Stimulated activated memory B cell treated with anti-CD40 and anti-IgM and Interleukin-4, amounts not matched to agents 10 μg/mL and 1 μg/mL and 100 μg/mL, for 72 hours (primary cell): ENCODE results near the gene CHI3L2.

ENCODE experiments used
- ATAC-seq: fragments of 150-1000 bp; cut with Tn5 transposase; 2 replicates; pipeline ENCODE4 v1.10.0; 2021
- H3K27ac Mint-ChIP-seq: one replicate; pipeline ENCODE4 v1.8.0; 2022; ENCODE audit warnings: mild to moderate bottlenecking, mixed read lengths
- H3K27me3 Mint-ChIP-seq: one replicate; pipeline ENCODE4 v1.8.0; 2022; ENCODE audit warnings: mixed read lengths
- H3K36me3 Mint-ChIP-seq: one replicate; pipeline ENCODE4 v1.8.0; 2022; ENCODE audit warnings: mixed read lengths
- H3K4me1 Mint-ChIP-seq: one replicate; pipeline ENCODE4 v1.8.0; 2022; ENCODE audit warnings: mixed read lengths
- H3K4me3 Mint-ChIP-seq: one replicate; pipeline ENCODE4 v1.8.0; 2022; ENCODE audit warnings: mild to moderate bottlenecking, moderate library complexity, mixed read lengths
- H3K9me3 Mint-ChIP-seq: one replicate; pipeline ENCODE4 v1.8.0; 2022; ENCODE audit warnings: mixed read lengths

Gene CHI3L2, protein sequence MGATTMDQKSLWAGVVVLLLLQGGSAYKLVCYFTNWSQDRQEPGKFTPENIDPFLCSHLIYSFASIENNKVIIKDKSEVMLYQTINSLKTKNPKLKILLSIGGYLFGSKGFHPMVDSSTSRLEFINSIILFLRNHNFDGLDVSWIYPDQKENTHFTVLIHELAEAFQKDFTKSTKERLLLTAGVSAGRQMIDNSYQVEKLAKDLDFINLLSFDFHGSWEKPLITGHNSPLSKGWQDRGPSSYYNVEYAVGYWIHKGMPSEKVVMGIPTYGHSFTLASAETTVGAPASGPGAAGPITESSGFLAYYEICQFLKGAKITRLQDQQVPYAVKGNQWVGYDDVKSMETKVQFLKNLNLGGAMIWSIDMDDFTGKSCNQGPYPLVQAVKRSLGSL

DNA sequence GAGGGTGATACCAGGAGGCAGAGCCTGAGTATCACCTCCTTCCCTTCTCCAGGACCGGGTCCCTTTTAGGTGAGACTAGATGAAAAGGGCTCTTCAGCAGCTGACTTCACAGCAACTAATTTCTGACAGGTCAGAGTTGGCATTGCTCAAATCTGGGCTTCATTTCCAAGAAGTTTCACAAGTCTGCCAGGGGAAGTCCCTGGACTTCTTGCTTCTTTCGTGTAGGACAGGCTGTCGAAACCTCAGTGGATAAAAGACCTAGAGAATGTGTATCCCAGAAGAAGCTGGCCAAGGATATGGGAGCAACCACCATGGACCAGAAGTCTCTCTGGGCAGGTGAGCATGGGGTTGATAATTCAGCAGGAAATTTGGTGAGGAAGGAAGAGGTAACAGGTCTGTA lies at the start of gene CHI3L2:
CHI3L2 (plus strand) TSS at position 280 of the 400 bp plus-strand sequence; CDS start at position 297, 17 bp downstream.
- Mint-ChIP-seq H3K4me1 (peaks cover 70% of the 10 kb centered on the region), H3K9me3 (no peaks in the 10 kb centered on the region), H3K36me3 (no peaks in the 10 kb centered on the region), H3K27me3 (no peaks in the 10 kb centered on the region), H3K27ac (peak within 1 kb of the TSS; percentile 70), H3K4me3 (no peak within 1 kb of the TSS)
- no peak for ATAC-seq

DNA sequence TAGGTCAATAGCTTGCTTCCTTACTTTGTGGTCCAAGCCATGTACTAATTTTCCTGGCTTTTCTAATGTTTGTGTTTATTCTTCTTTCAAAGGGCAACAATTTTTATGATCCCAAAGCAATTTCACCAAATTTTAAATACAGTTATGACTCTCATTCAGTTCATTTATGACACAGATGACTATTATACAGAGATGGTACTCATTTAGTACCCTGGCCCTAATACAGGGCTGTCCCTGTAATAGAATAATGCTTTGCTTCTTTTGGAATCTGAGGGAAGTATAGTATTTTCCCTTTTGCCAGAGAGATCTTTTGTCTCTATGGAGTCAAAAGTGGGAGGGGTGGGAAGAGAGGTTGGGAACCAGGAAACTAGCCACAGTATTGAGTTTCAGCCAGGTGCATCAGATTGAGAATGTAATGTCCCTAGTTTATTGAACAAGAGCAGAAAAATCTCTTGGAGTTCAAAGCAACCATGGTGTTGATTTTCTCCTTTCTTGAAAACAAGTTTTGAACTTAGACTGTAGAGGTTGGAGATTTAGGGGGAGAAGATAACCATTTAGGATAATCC lies 47.5 kb upstream of the CHI3L2 start:
- H3K27me3 Mint-ChIP-seq: no peaks in the 10 kb centered on the region
- ATAC-seq: no peak
- no peaks in the 10 kb centered on the region for H3K9me3 Mint-ChIP-seq
- peaks cover 36% of the 10 kb centered on the region for H3K4me1 Mint-ChIP-seq
- peaks cover 62% of the 10 kb centered on the region for H3K36me3 Mint-ChIP-seq
- no peak overlapping the region for H3K4me3 Mint-ChIP-seq
- H3K27ac Mint-ChIP-seq: peak overlapping the region; percentile 69

DNA sequence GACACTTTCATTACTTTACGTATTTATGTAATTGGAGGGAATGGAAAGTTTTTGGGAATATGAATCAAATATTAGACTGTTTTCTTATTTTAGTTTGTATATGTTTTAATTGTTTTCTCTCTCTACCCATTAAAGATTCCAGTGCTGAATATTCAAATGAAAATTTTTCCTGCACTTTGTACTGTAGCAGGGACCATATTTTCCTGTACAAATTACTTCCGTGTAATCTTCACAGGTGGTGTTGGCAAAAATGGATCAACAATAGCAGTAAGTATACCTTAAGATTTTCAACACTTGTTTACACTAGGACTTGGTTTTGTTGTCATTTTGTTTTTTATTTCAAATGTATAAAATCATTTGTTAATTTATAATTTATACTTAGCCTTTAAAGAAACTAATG lies 45.5 kb upstream of the CHI3L2 start:
- Mint-ChIP-seq H3K27ac (peak overlapping the region; percentile 40), H3K36me3 (peaks cover 72% of the 10 kb centered on the region), H3K27me3 (no peaks in the 10 kb centered on the region), H3K9me3 (no peaks in the 10 kb centered on the region), H3K4me3 (no peak overlapping the region), H3K4me1 (peaks cover 28% of the 10 kb centered on the region)
- ATAC-seq: no peak

DNA sequence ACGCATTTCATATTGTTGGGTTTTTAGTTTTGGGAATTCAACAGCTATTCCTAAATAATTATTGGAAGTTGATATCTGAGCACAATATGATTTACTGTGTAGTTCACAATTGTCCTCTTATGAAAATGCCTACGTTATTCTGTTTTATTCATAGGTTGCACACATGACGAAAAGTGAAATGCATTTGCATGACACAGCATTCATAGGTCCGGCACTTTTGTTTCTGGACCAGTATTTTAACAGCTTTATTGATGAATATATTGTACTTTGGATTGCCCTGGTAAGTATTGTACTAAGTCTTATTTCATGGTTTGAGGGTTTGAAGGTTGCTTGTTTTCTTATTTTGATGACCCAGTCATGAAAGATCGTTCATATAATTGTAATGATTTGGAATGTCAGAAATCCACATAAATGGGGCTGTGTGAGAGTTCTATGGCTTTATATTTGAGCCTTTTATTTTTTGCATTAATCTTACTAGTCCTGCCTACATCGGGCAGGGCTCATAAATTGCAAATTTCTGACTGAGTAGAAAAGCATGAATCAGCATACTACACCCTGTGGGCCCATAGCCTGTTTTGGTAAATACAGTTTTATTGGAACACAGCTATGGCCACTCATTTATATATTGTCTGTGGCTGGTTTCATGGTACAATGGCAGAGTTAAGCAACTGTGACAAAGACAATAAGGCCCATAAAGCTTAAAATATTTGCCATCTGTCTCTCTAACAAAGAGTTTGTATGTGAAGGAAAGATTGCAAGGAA lies 44.0 kb upstream of the CHI3L2 start:
- peak overlapping the region; percentile 53 for H3K27ac Mint-ChIP-seq
- H3K36me3 Mint-ChIP-seq: peaks cover 76% of the 10 kb centered on the region
- H3K9me3 Mint-ChIP-seq: no peaks in the 10 kb centered on the region
- H3K27me3 Mint-ChIP-seq: no peaks in the 10 kb centered on the region
- H3K4me1 Mint-ChIP-seq: peaks cover 30% of the 10 kb centered on the region
- H3K4me3 Mint-ChIP-seq: no peak overlapping the region
- ATAC-seq: no peak

DNA sequence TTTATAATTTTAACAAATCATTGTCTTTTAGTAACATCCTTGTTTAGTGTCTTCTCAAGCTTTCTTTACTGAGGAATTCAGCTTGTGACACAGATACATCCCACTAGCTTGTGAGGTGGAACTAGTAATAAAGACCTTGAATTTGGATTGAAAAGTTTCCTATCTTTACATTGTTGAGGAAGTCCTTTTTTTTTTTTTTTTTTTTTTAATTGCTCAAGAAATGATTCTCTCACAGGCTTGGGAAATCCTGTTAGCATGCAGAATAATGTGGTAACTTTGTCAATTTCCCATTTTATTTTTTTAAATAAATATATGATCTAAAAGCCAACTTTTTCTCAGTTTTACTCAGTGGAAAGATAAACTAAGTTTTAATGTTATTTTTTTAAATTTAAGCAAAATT lies 42.9 kb upstream of the CHI3L2 start:
- H3K27me3 Mint-ChIP-seq: no peaks in the 10 kb centered on the region
- H3K9me3 Mint-ChIP-seq: no peaks in the 10 kb centered on the region
- H3K4me3 Mint-ChIP-seq: no peak overlapping the region
- ATAC-seq: no peak
- peak overlapping the region; percentile 60 for H3K27ac Mint-ChIP-seq
- peaks cover 32% of the 10 kb centered on the region for H3K4me1 Mint-ChIP-seq
- H3K36me3 Mint-ChIP-seq: peaks cover 81% of the 10 kb centered on the region

DNA sequence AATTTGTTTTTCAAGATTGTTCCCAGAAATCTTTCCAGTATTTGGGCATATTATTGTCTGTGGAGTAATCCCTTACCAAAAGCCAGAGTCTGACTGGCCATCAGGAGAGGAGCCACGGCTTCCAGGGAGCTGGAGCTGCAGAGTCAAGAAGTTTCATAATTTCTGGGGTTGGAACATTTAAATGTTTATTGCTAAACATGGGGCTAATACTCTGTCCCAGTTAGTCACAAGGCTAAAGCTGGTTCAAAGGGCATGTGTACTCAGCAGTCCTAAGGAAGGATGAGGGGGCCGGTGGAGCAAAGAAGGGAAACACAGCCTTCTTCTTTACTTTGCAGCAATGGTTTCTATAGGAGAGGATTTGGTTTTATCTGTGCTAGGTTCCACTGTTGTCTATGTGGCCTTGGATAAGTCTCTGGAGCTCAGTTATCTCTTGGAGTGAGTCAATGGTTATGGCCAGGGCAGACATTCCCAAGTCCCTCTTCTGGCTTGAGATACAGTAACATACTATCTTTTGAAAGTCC lies 36.5 kb upstream of the CHI3L2 start:
- Mint-ChIP-seq H3K27me3 (no peaks in the 10 kb centered on the region), H3K4me3 (no peak overlapping the region), H3K36me3 (peaks cover 62% of the 10 kb centered on the region), H3K9me3 (no peaks in the 10 kb centered on the region), H3K4me1 (peaks cover 41% of the 10 kb centered on the region), H3K27ac (peak overlapping the region; percentile 72)
- ATAC-seq: no peak

DNA sequence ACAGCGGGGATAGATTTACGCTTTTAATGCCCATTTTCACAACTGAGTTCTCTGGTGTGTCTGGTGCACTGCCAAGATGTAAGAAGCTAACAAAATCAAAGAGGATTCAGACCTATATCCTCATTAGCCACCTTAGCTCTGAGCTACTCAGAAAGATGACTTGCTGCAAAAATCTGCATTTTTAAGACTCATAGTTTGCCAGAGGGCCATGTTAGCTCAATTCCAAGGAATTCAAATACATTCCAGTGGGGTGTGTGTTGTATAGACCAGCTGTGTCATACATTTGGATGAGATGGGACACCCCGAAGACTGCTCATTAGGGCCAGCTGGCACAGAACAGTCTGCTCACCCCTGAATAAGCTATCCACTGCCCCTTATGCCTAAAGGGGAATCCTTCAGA lies 36.0 kb upstream of the CHI3L2 start:
- peaks cover 67% of the 10 kb centered on the region for H3K36me3 Mint-ChIP-seq
- no peaks in the 10 kb centered on the region for H3K9me3 Mint-ChIP-seq
- no peak for ATAC-seq
- H3K27ac Mint-ChIP-seq: peak overlapping the region; percentile 72
- no peaks in the 10 kb centered on the region for H3K27me3 Mint-ChIP-seq
- no peak overlapping the region for H3K4me3 Mint-ChIP-seq
- peaks cover 46% of the 10 kb centered on the region for H3K4me1 Mint-ChIP-seq

DNA sequence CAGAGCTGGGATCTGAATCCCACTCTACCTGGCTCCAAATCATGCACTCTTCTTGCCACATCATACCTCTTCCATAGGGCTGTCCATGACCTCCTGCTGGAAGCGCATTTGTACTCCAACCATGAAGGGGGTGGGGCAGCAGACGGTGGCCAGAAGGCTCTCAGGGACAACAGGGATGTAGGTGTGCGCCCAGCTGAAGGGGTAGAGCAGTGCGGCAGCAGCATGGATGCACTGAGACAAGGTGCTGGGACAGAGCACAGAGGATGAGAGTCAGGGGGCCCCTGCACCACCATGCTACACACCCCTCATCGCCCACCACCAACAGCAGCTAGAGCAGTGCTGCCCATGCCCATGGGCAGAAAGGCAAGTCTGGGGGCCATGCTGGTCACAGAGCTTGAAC lies 35.4 kb upstream of the CHI3L2 start:
- peaks cover 52% of the 10 kb centered on the region for H3K4me1 Mint-ChIP-seq
- peak overlapping the region; percentile 72 for H3K27ac Mint-ChIP-seq
- no peaks in the 10 kb centered on the region for H3K27me3 Mint-ChIP-seq
- H3K4me3 Mint-ChIP-seq: no peak overlapping the region
- H3K9me3 Mint-ChIP-seq: no peaks in the 10 kb centered on the region
- H3K36me3 Mint-ChIP-seq: peaks cover 67% of the 10 kb centered on the region
- no peak for ATAC-seq

DNA sequence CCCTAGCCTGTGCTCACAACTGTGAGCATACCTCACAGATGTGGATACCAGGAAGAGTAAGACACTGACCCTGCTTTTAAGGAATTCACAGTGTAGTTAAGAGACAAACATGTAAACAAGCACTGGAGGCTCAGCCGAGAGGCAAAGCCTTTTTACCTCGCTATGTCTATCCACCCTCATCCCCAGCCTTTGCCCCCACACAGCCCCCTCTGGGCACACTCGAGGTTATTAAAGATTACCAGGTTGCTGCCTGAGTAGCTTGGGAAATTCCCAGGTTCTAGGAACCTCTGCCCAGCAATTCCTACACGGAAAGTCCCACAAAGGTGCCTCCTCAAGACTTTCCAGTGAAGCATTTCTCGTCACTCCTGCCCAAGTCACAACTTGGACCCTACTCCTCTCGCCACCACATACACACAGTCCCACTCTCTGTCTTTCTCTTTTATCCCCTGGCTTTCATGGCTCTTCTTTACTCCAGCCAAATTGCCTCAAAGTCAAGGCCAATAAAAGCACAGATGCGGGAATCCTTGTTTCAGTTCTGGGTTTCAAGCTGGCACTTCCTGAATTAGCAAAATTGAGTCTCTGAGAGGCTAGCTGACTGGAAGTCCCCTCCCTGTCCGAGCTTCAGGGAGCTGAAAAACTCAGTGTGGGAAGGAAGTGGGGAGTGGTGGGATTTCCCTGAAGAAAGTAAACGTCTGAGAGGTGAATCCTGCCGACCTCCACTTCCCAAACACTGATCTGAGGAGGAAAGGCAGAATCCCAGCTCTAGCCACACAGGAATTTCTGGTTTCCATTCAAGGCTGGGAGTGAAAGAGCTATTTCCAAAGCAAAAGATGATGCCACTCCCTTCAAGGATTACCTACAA lies 34.6 kb upstream of the CHI3L2 start:
- no peaks in the 10 kb centered on the region for H3K9me3 Mint-ChIP-seq
- peaks cover 60% of the 10 kb centered on the region for H3K4me1 Mint-ChIP-seq
- peak; percentile 54 for ATAC-seq
- peak overlapping the region; percentile 72 for H3K27ac Mint-ChIP-seq
- H3K27me3 Mint-ChIP-seq: no peaks in the 10 kb centered on the region
- peak overlapping the region; percentile 14 for H3K4me3 Mint-ChIP-seq
- H3K36me3 Mint-ChIP-seq: peaks cover 67% of the 10 kb centered on the region

DNA sequence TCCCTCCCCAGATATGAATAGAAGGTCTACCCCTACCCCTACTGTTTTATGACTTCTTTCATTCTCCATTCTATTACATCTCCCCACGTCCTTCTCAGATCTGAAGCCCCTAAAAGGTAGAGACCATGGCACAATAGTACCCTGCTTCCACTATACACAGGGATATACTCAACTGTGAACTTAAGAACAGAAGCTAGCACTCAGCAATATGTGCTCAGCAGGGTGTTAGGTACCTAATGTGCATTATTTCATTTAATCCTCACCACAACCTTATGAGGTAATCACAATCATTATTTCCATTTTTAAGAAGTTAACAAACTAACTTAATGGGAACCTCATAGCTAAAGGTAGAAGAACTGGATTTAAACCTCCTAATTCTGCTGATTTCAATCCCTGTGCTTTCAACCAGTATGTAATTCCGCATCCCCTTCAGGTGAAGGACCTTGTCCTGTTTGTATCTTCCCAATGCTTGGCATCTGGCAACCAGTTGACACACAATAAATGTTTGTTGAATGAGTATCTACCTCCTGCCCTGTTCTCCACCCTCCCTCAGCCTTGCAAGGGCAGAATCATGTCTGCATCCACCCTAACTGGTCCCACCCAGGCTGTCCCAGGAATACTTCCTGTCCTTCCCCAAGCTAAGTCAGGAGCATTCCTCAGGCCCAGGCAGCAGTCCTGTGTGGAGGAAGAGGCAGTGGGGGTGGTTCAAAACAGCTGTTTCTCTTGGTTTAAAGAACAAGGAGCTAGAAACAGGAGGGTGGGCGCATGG lies 33.6 kb upstream of the CHI3L2 start:
- H3K9me3 Mint-ChIP-seq: no peaks in the 10 kb centered on the region
- H3K4me3 Mint-ChIP-seq: no peak overlapping the region
- H3K27ac Mint-ChIP-seq: peak overlapping the region; percentile 72
- peaks cover 57% of the 10 kb centered on the region for H3K36me3 Mint-ChIP-seq
- H3K27me3 Mint-ChIP-seq: no peaks in the 10 kb centered on the region
- ATAC-seq: no peak
- peaks cover 63% of the 10 kb centered on the region for H3K4me1 Mint-ChIP-seq

DNA sequence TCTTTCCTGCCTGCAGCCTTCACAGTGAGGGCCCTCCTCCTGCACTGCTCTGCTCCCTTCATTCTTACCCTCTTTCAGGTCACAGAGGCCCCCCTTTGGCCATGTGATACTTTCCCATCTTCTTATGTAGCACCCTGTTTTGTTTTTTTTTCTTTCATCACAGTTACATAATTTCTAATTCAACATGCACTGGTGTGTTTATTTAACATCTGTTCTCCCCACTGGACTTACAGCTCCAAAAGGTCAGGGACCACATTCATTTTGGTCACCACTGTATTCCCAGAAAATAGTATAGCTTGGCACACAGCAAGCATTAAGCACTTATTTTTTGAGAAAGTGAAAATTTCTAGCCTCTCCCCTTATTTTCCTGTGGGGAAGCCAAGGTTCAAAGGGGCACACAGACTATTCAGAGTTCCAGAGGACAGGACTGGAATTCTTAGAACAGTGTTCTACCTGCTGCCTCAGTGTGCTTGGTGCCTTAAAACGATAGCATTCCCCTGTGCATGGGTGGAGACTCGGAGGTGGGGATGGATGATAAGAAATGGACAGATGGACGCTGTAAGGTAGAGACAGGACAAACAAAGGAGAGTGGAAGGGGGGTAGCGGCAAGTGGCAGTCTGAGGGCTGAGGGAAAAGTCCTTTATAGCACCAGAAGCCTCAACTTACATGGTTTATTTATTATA lies 32.4 kb upstream of the CHI3L2 start:
- Mint-ChIP-seq H3K4me1 (peaks cover 75% of the 10 kb centered on the region), H3K36me3 (peaks cover 49% of the 10 kb centered on the region), H3K4me3 (no peak overlapping the region)

DNA sequence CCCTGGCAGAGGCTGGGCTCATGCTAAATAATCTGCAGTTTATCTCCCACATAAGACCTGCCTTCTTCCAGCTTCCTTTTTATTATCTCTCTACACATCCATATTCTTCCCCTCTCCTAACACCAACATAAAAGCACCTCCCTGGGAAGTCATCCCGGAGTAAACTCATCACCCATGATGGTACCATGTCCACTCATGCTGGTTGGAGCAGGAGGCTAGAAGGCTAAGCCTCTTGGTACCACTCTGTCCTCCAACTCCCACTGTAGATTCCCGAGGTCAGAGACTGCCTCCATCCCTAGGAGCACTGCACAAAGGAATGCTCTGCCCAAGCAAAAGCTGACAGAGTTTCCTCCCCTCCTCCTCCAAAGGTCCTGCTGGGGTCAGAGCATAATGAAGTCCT lies 31.3 kb upstream of the CHI3L2 start:
- Mint-ChIP-seq H3K27me3 (no peaks in the 10 kb centered on the region), H3K9me3 (no peaks in the 10 kb centered on the region), H3K27ac (peak overlapping the region; percentile 43), H3K36me3 (peaks cover 43% of the 10 kb centered on the region), H3K4me1 (peaks cover 86% of the 10 kb centered on the region), H3K4me3 (no peak overlapping the region)
- ATAC-seq: no peak

More for the DNA sequence above, 32.4 kb upstream of the CHI3L2 start:
- Mint-ChIP-seq H3K27me3 (no peaks in the 10 kb centered on the region), H3K9me3 (no peaks in the 10 kb centered on the region), H3K27ac (peak overlapping the region; percentile 72)
- no peak for ATAC-seq

DNA sequence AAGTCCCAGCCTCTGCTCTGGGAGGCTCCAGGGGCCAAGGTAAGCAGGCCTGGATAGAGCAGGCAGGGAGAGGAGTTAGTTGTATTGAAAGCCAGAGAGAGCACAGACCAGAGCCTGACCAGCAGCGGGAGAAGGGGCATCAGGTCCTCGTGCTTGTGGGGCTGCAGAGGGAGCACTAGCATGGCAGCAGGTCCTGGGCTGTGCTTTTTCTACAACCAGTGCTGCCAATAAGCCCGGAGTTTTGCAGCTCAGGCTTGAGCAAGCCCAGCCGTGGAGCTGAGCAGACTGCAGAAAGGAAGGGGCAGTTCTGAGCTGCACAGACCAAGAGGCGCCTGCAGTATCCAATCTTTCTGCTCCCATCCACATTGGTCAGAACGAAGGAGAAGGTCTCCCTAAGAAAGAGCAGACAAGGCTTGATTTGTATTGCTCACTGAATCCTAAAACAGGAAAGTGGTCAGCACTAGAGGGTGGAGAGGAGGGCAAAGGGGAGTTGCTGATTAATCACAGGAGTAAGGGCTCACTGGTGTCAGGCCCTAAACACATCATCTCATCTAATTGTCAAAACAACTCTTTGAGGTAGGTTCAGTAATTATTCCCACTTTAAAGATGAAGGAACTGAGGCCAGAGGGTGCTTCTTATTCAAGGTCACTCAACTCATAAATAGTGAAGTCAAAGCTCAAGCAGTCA lies 29.8 kb upstream of the CHI3L2 start:
- Mint-ChIP-seq H3K36me3 (peaks cover 36% of the 10 kb centered on the region), H3K4me1 (peaks cover 88% of the 10 kb centered on the region), H3K27me3 (no peaks in the 10 kb centered on the region), H3K9me3 (no peaks in the 10 kb centered on the region), H3K4me3 (peak overlapping the region; percentile 59), H3K27ac (peak overlapping the region; percentile 43)
- ATAC-seq: peak; percentile 56
